Sigmoid colon (tissue), 7 donors: ENCODE results near the gene LMO2. TPM values are rescaled to one million over a fixed set of nuclear protein-coding genes. Genes with fewer than 3 reads are reported as not detected.
A peak's percentile ranks its signal among the peaks of the same experiment; 100 is the strongest.

Experiments
- DNase-seq: peaks from one replicate; pipeline ENCODE4 v3.0.0-alpha.2; 2019
- H3K27ac ChIP-seq, 4 donors: fragments of 200-600 bp; sonication (generic); one replicate each; pipeline ENCODE4 v1.5.1; 2016 to 2019; ENCODE audit warnings: mild to moderate bottlenecking in 1 of 4
- H3K27me3 ChIP-seq, 3 donors: fragments of 200-600 bp; sonication (generic); one replicate each; pipeline ENCODE4 v1.5.1; 2019; ENCODE audit warnings: mild to moderate bottlenecking in 1 of 3
- H3K36me3 ChIP-seq, 4 donors: fragments of 200-600 bp; sonication (generic); one replicate each; pipeline ENCODE4 v1.5.1; 2016 to 2019
- H3K4me1 ChIP-seq, 4 donors: fragments of 200-600 bp; sonication (generic); one replicate each; pipeline ENCODE4 v1.5.1; 2017 to 2019
- H3K4me3 ChIP-seq, 4 donors: fragments of 200-600 bp; sonication (generic); one replicate each; pipeline ENCODE4 v1.5.1; 2017 to 2019; ENCODE audit warnings: mild to moderate bottlenecking in 2 of 4, moderate library complexity in 1 of 4
- H3K9me3 ChIP-seq, 4 donors: fragments of 200-600 bp in 3 of 4; sonication (generic) in 3 of 4; one replicate each; pipeline versions ENCODE4 v1.5.1 to v1.6.1; 2013 to 2019
- CTCF ChIP-seq, 4 experiments: fragments of 450-650 bp in 3 of 4; fragments of 200-600 bp in 1 of 4; IDR thresholded peaks; one replicate each; pipeline ENCODE4 v1.5.1; 2016 to 2019; ENCODE audit warnings: antibody characterized with exemption in 4 of 4, mild to moderate bottlenecking in 3 of 4, moderate library complexity in 2 of 4
- EP300 ChIP-seq, 4 donors: sonication (generic); formaldehyde crosslinking; IDR thresholded peaks; one replicate each; pipeline ENCODE4 v1.6.1; 2017; ENCODE audit warnings: antibody characterized with exemption in 4 of 4
- POLR2A ChIP-seq, 2 donors: fragments of 450-650 bp; IDR thresholded peaks; one replicate each; pipeline ENCODE4 v1.6.1; 2016; ENCODE audit warnings: antibody characterized with exemption in 2 of 2, mild to moderate bottlenecking in 2 of 2, moderate library complexity in 2 of 2
- POLR2AphosphoS5 ChIP-seq, 4 donors: sonication (generic); formaldehyde crosslinking; IDR thresholded peaks; one replicate each; pipeline ENCODE4 v1.6.1; 2017; ENCODE audit warnings: antibody characterized with exemption in 4 of 4
- WGBS, 2 donors: extraction: QIAGEN DNeasy Blood & Tissue Kit; methylation state at CpG; one replicate each; pipeline ENCODE4 v1.1.7; 2013; 5-methylcytosine and 5-hydroxymethylcytosine counted together
- intact Hi-C: fragments of 100-400 bp; cut with DNase I; formaldehyde crosslinking; loops from one replicate; pipeline ENCODE4 v1.15.1; 2023
- polyA plus RNA-seq, 3 donors: library from polyadenylated mRNA; stranded (reverse); fragments of 200-250 nt; gene quantifications; one replicate each; pipeline ENCODE4 v1.2.3, GENCODE V29; 2013
- total RNA-seq, 4 donors: library from RNA; depleted of rRNA; stranded (reverse); fragments of >200 nt; gene quantifications; one replicate each; pipeline ENCODE4 v1.1.0, GENCODE V29; 2016
- donor health status: healthy with polysubstance abuse.
- donor health status: Bipolar disorder and iron deficiency.
- donor health status: healthy.

Gene LMO2
- total and polyA plus RNA-seq, 7 donors, result 4.9 to 19.8 (median 12.3) TPM

DNA sequence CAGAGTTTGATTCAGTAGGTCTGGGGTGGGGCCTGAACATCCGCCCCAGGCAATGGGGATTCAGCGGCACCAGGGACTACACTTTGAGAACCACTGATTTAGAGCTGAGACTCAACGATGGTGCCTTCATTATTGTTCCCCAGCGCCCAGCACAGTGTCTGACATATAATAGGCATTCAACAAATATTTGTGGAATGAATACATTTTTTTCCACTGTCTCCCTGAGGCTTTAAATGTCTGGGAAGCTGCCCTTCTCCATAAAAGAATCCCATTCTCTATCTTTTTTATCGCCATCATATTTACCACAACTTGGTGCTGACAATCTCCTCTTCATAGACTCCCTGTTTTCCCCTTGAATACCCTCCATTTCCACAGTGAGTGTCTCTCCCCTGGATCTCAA, 23.6 kb upstream of the LMO2 start:
- Histone ChIP-seq H3K4me1 (no peaks in the 10 kb centered on the region), H3K27ac (no peak overlapping the region), H3K36me3 (no peaks in the 10 kb centered on the region), H3K4me3 (no peak overlapping the region), H3K27me3 (no peaks in the 10 kb centered on the region), H3K9me3 (peaks cover 0 to 6% (median 3%) of the 10 kb centered on the region in 4 donors)
- DNase-seq, result no peak
- 80 to 91% methylated on average over 5 of the region's 5 CpGs for WGBS, 2 donors
- intact Hi-C loops, result no loop called here
- TF ChIP-seq POLR2AphosphoS5 (IDR thresholded peaks at IDR 0.05) (no peak), EP300 (IDR thresholded peaks at IDR 0.05) (no peak), POLR2A (IDR thresholded peaks at IDR 0.05) (no peak), CTCF (IDR thresholded peaks at IDR 0.05) (no peak)

GRCh38 chr11:33913991-33914390, 22.1 kb upstream of the LMO2 start:
- Histone ChIP-seq H3K9me3 (peaks cover 0 to 6% (median 3%) of the 10 kb centered on the region in 4 donors), H3K4me3 (no peak overlapping the region), H3K36me3 (no peaks in the 10 kb centered on the region), H3K4me1 (no peaks in the 10 kb centered on the region), H3K27me3 (no peaks in the 10 kb centered on the region), H3K27ac (no peak overlapping the region)
- 83 to 87% methylated on average over 2 of the region's 2 CpGs for WGBS, 2 donors
- no peak for TF ChIP-seq CTCF (IDR thresholded peaks at IDR 0.05)
- TF ChIP-seq POLR2AphosphoS5 (IDR thresholded peaks at IDR 0.05), result no peak
- TF ChIP-seq POLR2A (IDR thresholded peaks at IDR 0.05), result no peak
- no peak for TF ChIP-seq EP300 (IDR thresholded peaks at IDR 0.05)
- no peak for DNase-seq
- intact Hi-C loops, result no loop called here

GRCh38 chr11:33912405-33913361, 20.8 kb upstream of the LMO2 start:
- H3K27ac ChIP-seq, result no peak overlapping the region
- H3K4me1 ChIP-seq, result no peaks in the 10 kb centered on the region
- H3K27me3 ChIP-seq, result no peaks in the 10 kb centered on the region
- H3K4me3 ChIP-seq, result no peak overlapping the region
- no peaks in the 10 kb centered on the region for H3K36me3 ChIP-seq
- H3K9me3 ChIP-seq, result peaks cover 0 to 6% (median 3%) of the 10 kb centered on the region in 4 donors
- TF ChIP-seq EP300 (IDR thresholded peaks at IDR 0.05) (no peak), CTCF (IDR thresholded peaks at IDR 0.05) (no peak), POLR2AphosphoS5 (IDR thresholded peaks at IDR 0.05) (peak in 1 of 4 donors; percentile 29), POLR2A (IDR thresholded peaks at IDR 0.05) (no peak)
- WGBS, 2 donors, result 51 to 59% methylated on average over 12 of the region's 12 CpGs
- DNase-seq, result no peak
- intact Hi-C loops, result no loop called here

GRCh38 chr11:33910958-33911339, 19.1 kb upstream of the LMO2 start:
- no peak for DNase-seq
- intact Hi-C loops, result no loop called here
- TF ChIP-seq EP300 (IDR thresholded peaks at IDR 0.05) (no peak), CTCF (IDR thresholded peaks at IDR 0.05) (no peak), POLR2AphosphoS5 (IDR thresholded peaks at IDR 0.05) (no peak)

More at GRCh38 chr11:33910958-33911339, 19.1 kb upstream of the LMO2 start:
- Histone ChIP-seq H3K36me3 (no peaks in the 10 kb centered on the region), H3K9me3 (peaks cover 0 to 6% (median 3%) of the 10 kb centered on the region in 4 donors), H3K27ac (no peak overlapping the region), H3K4me3 (no peak overlapping the region), H3K27me3 (no peaks in the 10 kb centered on the region), H3K4me1 (no peaks in the 10 kb centered on the region)
